Activated B cell treated with CpG ODN at 0.5 μM for 24 hours (primary cell): ENCODE data around the gene CTIF. TPM values are rescaled to one million over a fixed set of nuclear protein-coding genes. Genes with fewer than 3 reads are reported as not detected.

ENCODE experiments used
- ATAC-seq: fragments of 200-7000 bp; cut with Tn5 transposase; one replicate; pipeline ENCODE4 v1.10.0; 2021; ENCODE audit warnings: low read depth, mild to moderate bottlenecking, moderate library complexity
- CTCF ChIA-PET: fragments of 350-600 bp; sonication (Branson Sonifier 250); formaldehyde crosslinking; loops from one replicate; lab custom pipeline; 2021; ENCODE audit warnings: antibody characterized with exemption; lab: Charles Lee
- POLR2A ChIA-PET: fragments of 350-600 bp; sonication (Branson Sonifier 250); formaldehyde crosslinking; loops from one replicate; lab custom pipeline; 2021; ENCODE audit warnings: antibody characterized with exemption; lab: Charles Lee
- DNase-seq: peaks from one replicate; pipeline ENCODE4 v3.0.0; 2022
- H3K27ac Mint-ChIP-seq: one replicate; pipeline ENCODE4 v1.8.0; 2020; ENCODE audit warnings: mixed read lengths
- H3K27me3 Mint-ChIP-seq: one replicate; pipeline ENCODE4 v1.8.0; 2021; ENCODE audit warnings: mixed read lengths
- H3K36me3 Mint-ChIP-seq: one replicate; pipeline ENCODE4 v1.8.0; 2021; ENCODE audit warnings: low read depth, mixed read lengths
- H3K4me1 Mint-ChIP-seq: one replicate; pipeline ENCODE4 v1.8.0; 2021; ENCODE audit warnings: mixed read lengths
- H3K4me3 Mint-ChIP-seq: one replicate; pipeline ENCODE4 v1.8.0; 2020; ENCODE audit warnings: mild to moderate bottlenecking, mixed read lengths
- H3K9me3 Mint-ChIP-seq: one replicate; pipeline ENCODE4 v1.8.0; 2020; ENCODE audit warnings: mixed read lengths
- CTCF ChIP-seq: fragments of 200-600 bp; IDR thresholded peaks from one replicate; pipeline ENCODE4 v1.8.0; 2022; ENCODE audit warnings: antibody characterized with exemption, mild to moderate bottlenecking
- intact Hi-C: fragments of 100-400 bp; cut with micrococcal nuclease; formaldehyde crosslinking; loops from one replicate; pipeline ENCODE4 v1.15.1; 2024
- total RNA-seq: library from RNA; stranded (reverse); gene quantifications from 2 replicates; pipeline ENCODE4 v1.2.3, GENCODE V29; 2022

CTIF gene
- total RNA-seq, 1 donor from 2014 or later: 9.3 TPM

- Mint-ChIP-seq H3K27ac (no peak overlapping the region), H3K4me1 (peaks cover 47% of the 10 kb centered on the region), H3K9me3 (no peaks in the 10 kb centered on the region), H3K4me3 (no peak overlapping the region), H3K27me3 (no peaks in the 10 kb centered on the region), H3K36me3 (no peaks in the 10 kb centered on the region)
- ChIA-PET POLR2A (no interaction called here), CTCF (no interaction called here)
- no peak for TF ChIP-seq CTCF
- DNase-seq (no peak), ATAC-seq (no peak)
- intact Hi-C loops: loop anchor here (10.0 kb wide), 1 partner anchor 675 kb away; the partner anchor contains the start of gene DYM
Observed at GRCh38 chr18:48789259-48789812, 250.5 kb downstream of the CTIF start.

GRCh38 chr18:48790226-48790863 is 251.5 kb downstream of the CTIF start:
- no peaks in the 10 kb centered on the region for H3K36me3 Mint-ChIP-seq
- no peak overlapping the region for H3K27ac Mint-ChIP-seq
- no peaks in the 10 kb centered on the region for H3K9me3 Mint-ChIP-seq
- ChIA-PET CTCF (interaction anchor here (2.0 kb wide), 1 partner anchor 13 kb away, joined by 6 read pairs; no protein-coding TSS in a partner anchor), POLR2A (interaction anchor here (1.0 kb wide), 1 partner anchor 26 kb away, joined by 3 read pairs; no protein-coding TSS in a partner anchor)
- H3K27me3 Mint-ChIP-seq: no peaks in the 10 kb centered on the region
- TF ChIP-seq CTCF: no peak
- H3K4me3 Mint-ChIP-seq: no peak overlapping the region
- ATAC-seq: no peak
- DNase-seq: peak; percentile 9
- intact Hi-C loops: no loop called here
- peaks cover 37% of the 10 kb centered on the region for H3K4me1 Mint-ChIP-seq

GRCh38 chr18:48790869-48791635 is 252.2 kb downstream of the CTIF start:
- H3K36me3 Mint-ChIP-seq: no peaks in the 10 kb centered on the region
- H3K27me3 Mint-ChIP-seq: no peaks in the 10 kb centered on the region
- no peak for ATAC-seq
- ChIA-PET POLR2A (interaction anchor here (1.0 kb wide), 1 partner anchor 25 kb away, joined by 3 read pairs; no protein-coding TSS in a partner anchor), CTCF (interaction anchor here (2.0 kb wide), 1 partner anchor 14 kb away, joined by 6 read pairs; no protein-coding TSS in a partner anchor)
- DNase-seq: no peak
- H3K4me3 Mint-ChIP-seq: no peak overlapping the region
- peaks cover 30% of the 10 kb centered on the region for H3K4me1 Mint-ChIP-seq
- no peaks in the 10 kb centered on the region for H3K9me3 Mint-ChIP-seq
- TF ChIP-seq CTCF: no peak
- intact Hi-C loops: no loop called here
- H3K27ac Mint-ChIP-seq: no peak overlapping the region

- no peak for TF ChIP-seq CTCF
- H3K4me3 Mint-ChIP-seq: no peak overlapping the region
- no peaks in the 10 kb centered on the region for H3K27me3 Mint-ChIP-seq
- H3K4me1 Mint-ChIP-seq: peaks cover 24% of the 10 kb centered on the region
- H3K36me3 Mint-ChIP-seq: no peaks in the 10 kb centered on the region
- no peak overlapping the region for H3K27ac Mint-ChIP-seq
- intact Hi-C loops: no loop called here
- ChIA-PET CTCF (interaction anchor here (2.0 kb wide), 1 partner anchor 14 kb away, joined by 6 read pairs; no protein-coding TSS in a partner anchor), POLR2A (no interaction called here)
- no peaks in the 10 kb centered on the region for H3K9me3 Mint-ChIP-seq
- ATAC-seq (no peak), DNase-seq (peak; percentile 12)
Observed at GRCh38 chr18:48791636-48792105, 252.8 kb downstream of the CTIF start.
